HG02623 (cell line): Measurements from ENCODE around the gene ZSWIM6.

Experiments
- ATAC-seq: cut with Tn5 transposase; IDR thresholded peaks from one replicate; pipeline ENCODE4 v1.9.1; 2021; ENCODE audit warnings: moderate library complexity; ENCODE audit not compliant: unreplicated experiment

ZSWIM6 gene

GRCh38 chr5:61582887-61583286 is 250.8 kb downstream of the ZSWIM6 start:
- ATAC-seq, result no peak

GRCh38 chr5:61586096-61587084 is 254.3 kb downstream of the ZSWIM6 start:
- ATAC-seq, result no peak

- no peak for ATAC-seq
Observed at GRCh38 chr5:61587125-61587524, 255.1 kb downstream of the ZSWIM6 start.

- no peak for ATAC-seq
Observed at GRCh38 chr5:61588216-61588615, 256.2 kb downstream of the ZSWIM6 start.

- ATAC-seq, result no peak
Observed at GRCh38 chr5:61589946-61590345, 257.9 kb downstream of the ZSWIM6 start.

- ATAC-seq, result no peak
Observed at GRCh38 chr5:61590473-61590872, 258.4 kb downstream of the ZSWIM6 start.

GRCh38 chr5:61591859-61592258 is 259.8 kb downstream of the ZSWIM6 start:
- no peak for ATAC-seq

GRCh38 chr5:61595426-61595825 is 263.4 kb downstream of the ZSWIM6 start:
- ATAC-seq, result no peak
